DMS53 treated with DMSO at 0.1 percent for 48 hours (cell line): ENCODE results near the gene DPP4.
"Not testable (repeated sequence)": the region's sequence is repeated elsewhere in the genome, so short reads cannot be mapped to it uniquely, and the experiment has no call there.

Source experiments
- DNase-seq: peaks from one replicate; lab custom pipeline; 2025; ENCODE audit not compliant: unreplicated experiment; lab: John Stamatoyannopoulos, UW

DPP4 gene

GRCh38 chr2:161964160-161964559, 109.9 kb downstream of the DPP4 start:
- DNase-seq: no peak

- no peak for DNase-seq
Observed at GRCh38 chr2:161962160-161962559, 111.9 kb downstream of the DPP4 start.

- DNase-seq: no peak
Observed at GRCh38 chr2:161961061-161961460, 113.0 kb downstream of the DPP4 start.

GRCh38 chr2:161956738-161957137, 117.3 kb downstream of the DPP4 start:
- peak; percentile 78 for DNase-seq

GRCh38 chr2:161955211-161955610, 118.8 kb downstream of the DPP4 start:
- DNase-seq: no peak

- no peak for DNase-seq
Observed at GRCh38 chr2:161954103-161954502, 119.9 kb downstream of the DPP4 start.

GRCh38 chr2:161953367-161953766, 120.6 kb downstream of the DPP4 start:
- DNase-seq: not testable (repeated sequence)

- DNase-seq: no peak
Observed at GRCh38 chr2:161952783-161953191, 121.2 kb downstream of the DPP4 start.

GRCh38 chr2:161947836-161948235, 126.2 kb downstream of the DPP4 start:
- no peak for DNase-seq

GRCh38 chr2:161947406-161947805, 126.6 kb downstream of the DPP4 start:
- no peak for DNase-seq

- DNase-seq: peak; percentile 74
Observed at GRCh38 chr2:161946489-161947107, 127.4 kb downstream of the DPP4 start.

- no peak for DNase-seq
Observed at GRCh38 chr2:161943011-161943410, 131.0 kb downstream of the DPP4 start.
